A549 (cell line): ENCODE results near the gene DGCR2. TPM values are rescaled to one million over a fixed set of nuclear protein-coding genes. Genes with fewer than 3 reads are reported as not detected.
"Not testable (repeated sequence)": the region's sequence is repeated elsewhere in the genome, so short reads cannot be mapped to it uniquely, and the experiment has no call there.

Experiments
- ATAC-seq, 2 experiments: fragments of 200-7000 bp in 1 of 2; fragments of >200 bp in 1 of 2; cut with Nextera tagmentation in 1 of 2; cut with Tn5 transposase in 1 of 2; 3 replicates each; pipeline versions ENCODE4 v1.8.0 to v1.9.1; 2018 to 2020; ENCODE audit warnings: mild to moderate bottlenecking in 1 of 2, moderate library complexity in 1 of 2
- CTCF ChIA-PET: fragments of 300-600 bp; sonication (Branson Sonifier 250); formaldehyde crosslinking; extraction: SDS; loops from one replicate; lab custom pipeline; 2021; ENCODE audit warnings: antibody characterized with exemption, inconsistent platforms; lab: Yijun Ruan, JAX
- POLR2A ChIA-PET: fragments of 350-600 bp; formaldehyde crosslinking; extraction: SDS; loops from one replicate; lab custom pipeline; 2021; ENCODE audit warnings: antibody characterized with exemption, inconsistent platforms; lab: Yijun Ruan, JAX
- DNase-seq, 2 experiments: peaks; one replicate each; pipeline versions ENCODE4 v3.0.0 to v3.0.0-alpha.2; 2011 to 2016; ENCODE audit warnings: low read depth in 1 of 2, low spot score in 1 of 2
- FAIRE-seq: peaks from 2 replicates; lab custom pipeline; 2011; peaks lifted over from hg19 to GRCh38; lab: Jason Lieb, UNC
- H3K27ac ChIP-seq, 2 experiments: fragments of >200 bp; sonication (Bioruptor Twin); formaldehyde crosslinking; 3 replicates each; pipeline ENCODE4 v1.5.1; 2016 to 2017
- H3K4me1 ChIP-seq: fragments of >200 bp; sonication (Bioruptor Twin); formaldehyde crosslinking; 3 replicates; pipeline ENCODE4 v1.6.1; 2016
- H3K4me2 ChIP-seq: fragments of >200 bp; sonication (Bioruptor Twin); formaldehyde crosslinking; 3 replicates; pipeline ENCODE4 v1.6.1; 2016
- H3K4me3 ChIP-seq: fragments of >200 bp; sonication (Bioruptor Twin); formaldehyde crosslinking; 3 replicates; pipeline ENCODE4 v1.5.1; 2016
- H3K9me3 ChIP-seq: fragments of >200 bp; sonication (Bioruptor Twin); formaldehyde crosslinking; 3 replicates; pipeline ENCODE4 v1.6.1; 2016
- CBX2 ChIP-seq: fragments of 200-600 bp; sonication (generic); IDR thresholded peaks from 2 replicates; pipeline ENCODE4 v1.6.1; 2016; ENCODE audit warnings: low read depth, mild to moderate bottlenecking, borderline replicate concordance
- CEBPB ChIP-seq, 2 experiments: fragments of >200 bp in 1 of 2; sonication (Bioruptor Twin) in 1 of 2; formaldehyde crosslinking in 1 of 2; IDR thresholded peaks; 2 replicates each; pipeline ENCODE4 v1.6.1; 2012 to 2016
- CTCF ChIP-seq: fragments of >200 bp; sonication (Bioruptor Twin); formaldehyde crosslinking; IDR thresholded peaks from 3 replicates; pipeline ENCODE4 v1.5.1; 2016
- E2F6 ChIP-seq: IDR thresholded peaks from 2 replicates; pipeline ENCODE4 v1.6.1; 2012; ENCODE audit warnings: low read depth, borderline replicate concordance
- EHMT2 ChIP-seq: fragments of 200-600 bp; sonication (generic); IDR thresholded peaks from 2 replicates; pipeline ENCODE4 v1.6.1; 2016; ENCODE audit warnings: antibody characterized with exemption, low read depth, mild to moderate bottlenecking, moderate library complexity
- EP300 ChIP-seq, 2 experiments: fragments of >200 bp; sonication (Bioruptor Twin); formaldehyde crosslinking; IDR thresholded peaks; 2 replicates in 1 of 2; 3 replicates in 1 of 2; pipeline ENCODE4 v1.6.1; 2016 to 2017
- FOXS1 ChIP-seq: fragments of 250-450 bp; sonication (Bioruptor Pico); IDR thresholded peaks from 2 replicates; pipeline ENCODE4 v1.5.0; 2020; ENCODE audit warnings: mild to moderate bottlenecking, moderate library complexity
- GATA3 ChIP-seq: IDR thresholded peaks from 2 replicates; pipeline ENCODE4 v1.6.1; 2012; ENCODE audit warnings: borderline replicate concordance
- HDAC2 ChIP-seq: fragments of 200-600 bp; sonication (generic); IDR thresholded peaks from 2 replicates; pipeline ENCODE4 v1.6.1; 2016
- HMGXB4 ChIP-seq: fragments of 250-450 bp; sonication (Bioruptor Pico); IDR thresholded peaks from 2 replicates; pipeline ENCODE4 v1.5.0; 2021; ENCODE audit warnings: mild to moderate bottlenecking, moderate library complexity, borderline replicate concordance
- HOXB5 ChIP-seq: fragments of 250-450 bp; sonication (Bioruptor Pico); IDR thresholded peaks from 2 replicates; pipeline ENCODE4 v1.5.0; 2020; ENCODE audit warnings: mild to moderate bottlenecking, moderate library complexity
- KDM1A ChIP-seq: fragments of 200-600 bp; sonication (generic); IDR thresholded peaks from 2 replicates; pipeline ENCODE4 v1.6.1; 2016; ENCODE audit warnings: low read depth, mild to moderate bottlenecking
- KDM5A ChIP-seq: fragments of 200-600 bp; sonication (generic); IDR thresholded peaks from 2 replicates; pipeline ENCODE4 v1.6.1; 2016; ENCODE audit warnings: antibody characterized with exemption, mild to moderate bottlenecking
- MAX ChIP-seq: IDR thresholded peaks from 2 replicates; pipeline ENCODE4 v1.6.1; 2012
- MAZ ChIP-seq: fragments of 150-350 bp; IDR thresholded peaks from 2 replicates; pipeline ENCODE4 v1.6.1; 2014; ENCODE audit warnings: antibody characterized with exemption, low read depth, low read length, borderline replicate concordance
- MYC ChIP-seq: IDR thresholded peaks from 2 replicates; pipeline ENCODE4 v1.6.1; 2012; ENCODE audit warnings: mild to moderate bottlenecking, inconsistent platforms, low read length, improper control_type of control experiment, borderline replicate concordance
- NPAS2 ChIP-seq: fragments of 250-450 bp; sonication (Bioruptor Pico); IDR thresholded peaks from 2 replicates; pipeline ENCODE4 v1.8.0; 2022; ENCODE audit warnings: mild to moderate bottlenecking, moderate library complexity, borderline replicate concordance
- NR3C1 ChIP-seq: fragments of >200 bp; sonication (Bioruptor Twin); formaldehyde crosslinking; IDR thresholded peaks from 3 replicates; pipeline ENCODE4 v1.6.1; 2017
- PBX3 ChIP-seq: IDR thresholded peaks from 2 replicates; pipeline ENCODE4 v1.6.1; 2012
- PHF8 ChIP-seq: fragments of 200-600 bp; sonication (generic); IDR thresholded peaks from 2 replicates; pipeline ENCODE4 v1.6.1; 2016; ENCODE audit warnings: low read depth, mild to moderate bottlenecking, antibody characterized with exemption, moderate library complexity, borderline replicate concordance
- POLR2A ChIP-seq: IDR thresholded peaks from 2 replicates; pipeline ENCODE4 v1.6.1; 2012; ENCODE audit warnings: mild to moderate bottlenecking, low read length
- POLR2AphosphoS2 ChIP-seq: conservative IDR thresholded peaks from 2 replicates; pipeline ENCODE4 v1.6.1; 2012; ENCODE audit warnings: low read length, improper control_type of control experiment, inconsistent platforms
- RAD21 ChIP-seq, 2 experiments: fragments of >200 bp in 1 of 2; sonication (Bioruptor Twin) in 1 of 2; formaldehyde crosslinking in 1 of 2; IDR thresholded peaks in 1 of 2; conservative IDR thresholded peaks in 1 of 2; 2 replicates in 1 of 2; 3 replicates in 1 of 2; pipeline ENCODE4 v1.6.1; 2012 to 2018; ENCODE audit warnings: inconsistent platforms in 1 of 2
- RARB ChIP-seq: fragments of 250-450 bp; sonication (Bioruptor Pico); IDR thresholded peaks from 2 replicates; pipeline ENCODE4 v1.8.0; 2021; ENCODE audit warnings: mild to moderate bottlenecking, moderate library complexity
- RCOR1 ChIP-seq: fragments of 150-350 bp; IDR thresholded peaks from 2 replicates; pipeline ENCODE4 v1.6.1; 2014; ENCODE audit warnings: antibody characterized with exemption, low read length, low read depth
- RFX5 ChIP-seq: fragments of 450-650 bp; IDR thresholded peaks from 2 replicates; pipeline ENCODE4 v1.7.1; 2014; ENCODE audit warnings: antibody characterized with exemption, mild to moderate bottlenecking, moderate library complexity
- RNF2 ChIP-seq: fragments of 200-600 bp; sonication (generic); IDR thresholded peaks from 2 replicates; pipeline ENCODE4 v1.6.1; 2016; ENCODE audit warnings: low read depth, mild to moderate bottlenecking, antibody characterized with exemption, moderate library complexity, borderline replicate concordance
- SREBF2 ChIP-seq: fragments of 450-650 bp; IDR thresholded peaks from 2 replicates; pipeline ENCODE4 v1.6.1; 2014; ENCODE audit warnings: mild to moderate bottlenecking, moderate library complexity
- USF2 ChIP-seq: fragments of 450-650 bp; IDR thresholded peaks from 2 replicates; pipeline ENCODE4 v1.6.1; 2014; ENCODE audit warnings: antibody characterized with exemption
- ZC3H11A ChIP-seq: fragments of 450-650 bp; IDR thresholded peaks from 2 replicates; pipeline ENCODE4 v1.6.1; 2014; ENCODE audit warnings: antibody characterized with exemption, mild to moderate bottlenecking
- ZFP36 ChIP-seq: fragments of 450-650 bp; IDR thresholded peaks from 2 replicates; pipeline ENCODE4 v1.6.1; 2014; ENCODE audit warnings: borderline replicate concordance; ENCODE audit not compliant: partially characterized antibody
- ZNF302 ChIP-seq: fragments of 250-450 bp; sonication (Bioruptor Pico); IDR thresholded peaks from 2 replicates; pipeline ENCODE4 v1.9.0; 2021; ENCODE audit warnings: inconsistent platforms, mild to moderate bottlenecking, moderate library complexity
- ZSCAN20 ChIP-seq: fragments of 250-450 bp; sonication (Bioruptor Pico); IDR thresholded peaks from 2 replicates; pipeline ENCODE4 v1.8.0; 2022; ENCODE audit warnings: mild to moderate bottlenecking, moderate library complexity
- WGBS: methylation state at CpG from one replicate; pipeline ENCODE4 v1.1.6; 2017; ENCODE audit errors: missing lambda C conversion rate; 5-methylcytosine and 5-hydroxymethylcytosine counted together
- polyA plus RNA-seq, 4 experiments: library from polyadenylated mRNA; depleted of rRNA in 3 of 4; stranded (reverse); fragments of >200 nt; fragmentation: RNase III in 1 of 4; extraction: RNeasy Plus Mini Kit Qiagen cat#74134 plus additional on column Dnase treatment in 1 of 4; gene quantifications; 2 replicates in 3 of 4; 3 replicates in 1 of 4; pipeline ENCODE4 v1.2.3, GENCODE V29; 2011 to 2017

DGCR2 gene
- polyA plus RNA-seq, 2 of the 4 experiments (the other 2 are of a cell fraction), result 10.6 to 17.9 TPM

- FAIRE-seq, result no peak
- H3K4me3 ChIP-seq, result no peak overlapping the region
- DNase-seq, result no peak
- no peak for TF ChIP-seq E2F6
- TF ChIP-seq MAX, result no peak
- no peak for TF ChIP-seq RAD21 (conservative IDR thresholded peaks at IDR 0.05 in 1 of 2, IDR thresholded peaks at IDR 0.05 in 1 of 2)
- no peak for TF ChIP-seq MAZ
- TF ChIP-seq KDM1A, result no peak
- no peak for TF ChIP-seq ZNF302 (CRISPR knock-in tag)
- TF ChIP-seq CTCF, result no peak
- TF ChIP-seq RCOR1, result no peak
- TF ChIP-seq FOXS1, result no peak
- no peak for TF ChIP-seq POLR2AphosphoS2
- TF ChIP-seq MYC, result no peak
- TF ChIP-seq ZSCAN20, result no peak
- no peak for TF ChIP-seq RNF2
- no peak for TF ChIP-seq PHF8
- no peak for TF ChIP-seq SREBF2
- TF ChIP-seq EP300 (IDR thresholded peaks at IDR 0.05), result no peak
- TF ChIP-seq EHMT2, result no peak
- no peak for TF ChIP-seq KDM5A
- TF ChIP-seq USF2, result no peak
- TF ChIP-seq NPAS2 (CRISPR knock-in tag), result no peak
- TF ChIP-seq, all 56 proteins: peak for 0
- ATAC-seq, result no peak
- Histone ChIP-seq H3K9me3 (no peaks in the 10 kb centered on the region), H3K27ac (no peak overlapping the region), H3K4me1 (no peaks in the 10 kb centered on the region), H3K4me2 (no peak overlapping the region)
- 93% methylated on average over 3 of the region's 4 CpGs for WGBS
- ChIA-PET POLR2A (no interaction called here), CTCF (no interaction called here)
Measured at GRCh38 chr22:19079691-19080090, 42.5 kb downstream of the DGCR2 start.

GRCh38 chr22:19075404-19075803 lies 46.8 kb downstream of the DGCR2 start:
- TF ChIP-seq CBX2 (no peak), ZSCAN20 (no peak), ZFP36 (no peak), CEBPB (IDR thresholded peaks at IDR 0.05) (no peak), HMGXB4 (no peak), GATA3 (no peak), PBX3 (no peak), MAX (no peak), NR3C1 (no peak), HOXB5 (no peak), RFX5 (no peak), MAZ (no peak), MYC (no peak), ZC3H11A (no peak), POLR2A (no peak), NPAS2 (CRISPR knock-in tag) (no peak), RARB (CRISPR knock-in tag) (no peak), HDAC2 (no peak)
- TF ChIP-seq, all 56 proteins: peak for 0
- Histone ChIP-seq H3K4me3 (no peak overlapping the region), H3K27ac (no peak overlapping the region), H3K4me2 (no peak overlapping the region), H3K9me3 (no peaks in the 10 kb centered on the region), H3K4me1 (no peaks in the 10 kb centered on the region)
- ChIA-PET CTCF (no interaction called here), POLR2A (interaction anchor here (1.5 kb wide), 1 partner anchor 69 kb away, joined by 3 read pairs; the partner anchor contains the start of gene ESS2)
- DNase-seq (no peak), ATAC-seq (no peak), FAIRE-seq (no peak)
- WGBS, result 81% methylated on average over 1 of the region's 1 CpG

GRCh38 chr22:19072853-19073252 lies 49.4 kb downstream of the DGCR2 start:
- H3K4me1 ChIP-seq, H3K27ac ChIP-seq, H3K4me3 ChIP-seq, FAIRE-seq, H3K4me2 ChIP-seq, ATAC-seq, H3K9me3 ChIP-seq, DNase-seq, POLR2A ChIA-PET: not testable (repeated sequence)
- CTCF ChIA-PET, result interaction anchor here (0.6 to 1.0 kb wide), 4 partner anchors 12 to 238 kb away, joined by 3 read pairs; partner anchors contain the start of gene ESS2
